ENCODE measurements around the gene AHI1. TPM values are rescaled to one million over a fixed set of nuclear protein-coding genes. Genes with fewer than 3 reads are reported as not detected.

Gene AHI1
- total RNA-seq, 1 experiment from 2014 or later, result 22.8 TPM

DNA sequence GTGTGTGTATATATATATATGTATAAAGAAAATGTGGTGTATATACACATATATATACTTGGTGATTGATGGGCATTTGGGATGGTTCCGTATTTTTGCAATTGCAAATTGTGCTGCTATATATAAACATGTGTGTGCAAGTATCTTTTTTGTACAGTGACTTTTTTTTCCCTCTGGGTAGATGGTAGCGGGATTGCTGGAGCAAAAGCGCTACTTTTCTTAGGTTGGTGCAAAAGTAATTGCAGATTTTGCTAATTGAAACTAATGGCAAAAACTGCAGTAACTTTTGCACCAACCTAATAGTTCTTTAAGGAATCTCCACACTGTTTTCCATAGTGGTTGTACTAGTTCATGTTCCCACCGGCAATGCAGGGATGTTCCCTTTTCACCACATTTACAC lies 135.4 kb downstream of the AHI1 start:
- BruUV-seq (replicated peaks), result no TSS peak
- Histone ChIP-seq H3K36me3 (ENCODE audit: insufficient read depth, low read length, poor library complexity, severe bottlenecking) (no peaks in the 10 kb centered on the region), H3K9me3 (ENCODE audit: low read depth, low read length, poor library complexity, severe bottlenecking) (no peaks in the 10 kb centered on the region), H3K27me3 (replicated peaks; ENCODE audit: insufficient read depth, low read depth, low read length, poor library complexity) (no peaks in the 10 kb centered on the region), H3K4me3 (ENCODE audit: low read depth, low read length, poor library complexity, severe bottlenecking) (no peak overlapping the region), H3K27ac (ENCODE audit: low read depth, low read length, poor library complexity, severe bottlenecking) (no peak overlapping the region), H3K4me1 (ENCODE audit: insufficient read depth, low read length, poor library complexity, severe bottlenecking) (no peaks in the 10 kb centered on the region)
- intact Hi-C loops (cut with micrococcal nuclease; ENCODE audit: unreplicated experiment), result no loop called here
- TF ChIP-seq EZH2 (IDR thresholded peaks at IDR 0.05; ENCODE audit: borderline replicate concordance, low read depth, low read length, poor library complexity, severe bottlenecking), result no peak
- TF ChIP-seq, protein P1, sequence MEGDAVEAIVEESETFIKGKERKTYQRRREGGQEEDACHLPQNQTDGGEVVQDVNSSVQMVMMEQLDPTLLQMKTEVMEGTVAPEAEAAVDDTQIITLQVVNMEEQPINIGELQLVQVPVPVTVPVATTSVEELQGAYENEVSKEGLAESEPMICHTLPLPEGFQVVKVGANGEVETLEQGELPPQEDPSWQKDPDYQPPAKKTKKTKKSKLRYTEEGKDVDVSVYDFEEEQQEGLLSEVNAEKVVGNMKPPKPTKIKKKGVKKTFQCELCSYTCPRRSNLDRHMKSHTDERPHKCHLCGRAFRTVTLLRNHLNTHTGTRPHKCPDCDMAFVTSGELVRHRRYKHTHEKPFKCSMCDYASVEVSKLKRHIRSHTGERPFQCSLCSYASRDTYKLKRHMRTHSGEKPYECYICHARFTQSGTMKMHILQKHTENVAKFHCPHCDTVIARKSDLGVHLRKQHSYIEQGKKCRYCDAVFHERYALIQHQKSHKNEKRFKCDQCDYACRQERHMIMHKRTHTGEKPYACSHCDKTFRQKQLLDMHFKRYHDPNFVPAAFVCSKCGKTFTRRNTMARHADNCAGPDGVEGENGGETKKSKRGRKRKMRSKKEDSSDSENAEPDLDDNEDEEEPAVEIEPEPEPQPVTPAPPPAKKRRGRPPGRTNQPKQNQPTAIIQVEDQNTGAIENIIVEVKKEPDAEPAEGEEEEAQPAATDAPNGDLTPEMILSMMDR (conservative IDR thresholded peaks at IDR 0.05; ENCODE audit: low read depth, low read length), result no peak
- DNase-seq (ENCODE audit: low spot score), result no peak
- CTCF ChIA-PET, result no interaction called here
- POLR2A ChIA-PET (ENCODE audit: low non-redundant PET), result no interaction called here

DNA sequence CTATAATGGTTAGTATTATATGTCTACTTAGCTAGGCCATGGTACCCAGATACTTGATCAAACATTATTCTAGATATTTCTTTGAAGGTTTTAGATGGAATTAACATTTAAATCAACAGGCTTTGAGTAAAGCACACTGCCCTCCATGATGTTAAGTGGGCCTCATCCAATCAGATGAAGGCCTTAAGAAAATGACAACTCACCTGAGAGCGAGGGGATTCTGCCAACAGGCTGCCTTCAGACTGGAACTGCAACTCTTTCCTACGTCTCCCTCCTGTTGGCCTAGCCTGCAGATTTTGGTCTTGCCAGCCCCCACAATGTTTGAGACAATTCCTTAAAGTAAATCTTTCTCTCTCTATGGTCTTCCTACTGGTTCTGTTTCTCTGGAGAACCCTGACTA lies 137.3 kb downstream of the AHI1 start:
- CTCF ChIA-PET, result no interaction called here
- Histone ChIP-seq H3K4me1 (ENCODE audit: insufficient read depth, low read length, poor library complexity, severe bottlenecking) (no peaks in the 10 kb centered on the region), H3K9me3 (ENCODE audit: low read depth, low read length, poor library complexity, severe bottlenecking) (no peaks in the 10 kb centered on the region), H3K4me3 (ENCODE audit: low read depth, low read length, poor library complexity, severe bottlenecking) (no peak overlapping the region), H3K36me3 (ENCODE audit: insufficient read depth, low read length, poor library complexity, severe bottlenecking) (no peaks in the 10 kb centered on the region), H3K27ac (ENCODE audit: low read depth, low read length, poor library complexity, severe bottlenecking) (no peak overlapping the region), H3K27me3 (replicated peaks; ENCODE audit: insufficient read depth, low read depth, low read length, poor library complexity) (no peaks in the 10 kb centered on the region)
- TF ChIP-seq, protein P1 (conservative IDR thresholded peaks at IDR 0.05; ENCODE audit: low read depth, low read length), result no peak
- no peak for TF ChIP-seq EZH2 (IDR thresholded peaks at IDR 0.05; ENCODE audit: borderline replicate concordance, low read depth, low read length, poor library complexity, severe bottlenecking)
- BruUV-seq (replicated peaks), result no TSS peak
- no peak for DNase-seq (ENCODE audit: low spot score)
- intact Hi-C loops (cut with micrococcal nuclease; ENCODE audit: unreplicated experiment), result no loop called here
- POLR2A ChIA-PET (ENCODE audit: low non-redundant PET), result no interaction called here

DNA sequence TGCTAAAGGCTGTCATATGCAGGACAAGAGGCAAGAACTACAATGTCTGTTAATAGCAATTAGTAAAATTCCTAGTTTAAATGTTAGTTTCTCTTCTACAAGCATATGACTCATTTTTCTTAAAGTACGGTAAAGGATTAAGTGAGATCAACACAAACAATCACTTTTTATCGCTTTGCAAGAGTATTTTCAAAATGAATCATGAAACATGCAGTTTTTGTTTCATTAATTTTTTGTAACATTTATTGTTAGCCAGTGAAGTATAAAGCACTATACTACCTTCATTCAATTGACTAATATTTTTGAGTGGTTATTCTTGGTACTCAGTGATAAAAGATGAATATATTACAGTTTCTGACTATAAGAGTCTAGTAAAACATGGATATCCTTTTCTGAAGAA lies 138.6 kb downstream of the AHI1 start:
- ChIA-PET CTCF (no interaction called here), POLR2A (ENCODE audit: low non-redundant PET) (no interaction called here)
- Histone ChIP-seq H3K27ac (ENCODE audit: low read depth, low read length, poor library complexity, severe bottlenecking) (no peak overlapping the region), H3K9me3 (ENCODE audit: low read depth, low read length, poor library complexity, severe bottlenecking) (no peaks in the 10 kb centered on the region), H3K4me3 (ENCODE audit: low read depth, low read length, poor library complexity, severe bottlenecking) (no peak overlapping the region), H3K36me3 (ENCODE audit: insufficient read depth, low read length, poor library complexity, severe bottlenecking) (no peaks in the 10 kb centered on the region), H3K4me1 (ENCODE audit: insufficient read depth, low read length, poor library complexity, severe bottlenecking) (no peaks in the 10 kb centered on the region), H3K27me3 (replicated peaks; ENCODE audit: insufficient read depth, low read depth, low read length, poor library complexity) (no peaks in the 10 kb centered on the region)
- TF ChIP-seq EZH2 (IDR thresholded peaks at IDR 0.05; ENCODE audit: borderline replicate concordance, low read depth, low read length, poor library complexity, severe bottlenecking), result no peak
- TF ChIP-seq, protein P1 (conservative IDR thresholded peaks at IDR 0.05; ENCODE audit: low read depth, low read length), result no peak
- DNase-seq (ENCODE audit: low spot score), result no peak
- intact Hi-C loops (cut with micrococcal nuclease; ENCODE audit: unreplicated experiment), result no loop called here
- no TSS peak for BruUV-seq (replicated peaks)
